Hematopoietic multipotent progenitor cell treated with erythropoietin and hydrocortisone succinate and interleukin-3 and kit ligand, for 8 days (in vitro differentiated cells): Measurements from ENCODE around the gene SYCP3.
"Not testable (repeated sequence)": the region's sequence is repeated elsewhere in the genome, so short reads cannot be mapped to it uniquely, and the experiment has no call there.

Experiments used
- DNase-seq: peaks from one replicate; pipeline ENCODE4 v3.0.0-alpha.2; 2015

Gene SYCP3

GRCh38 chr12:101710288-101710687 lies 29.0 kb downstream of the SYCP3 start:
- DNase-seq = no peak

- peak; percentile 60 for DNase-seq
Observed at GRCh38 chr12:101707131-101707782, 32.0 kb downstream of the SYCP3 start.

DNA sequence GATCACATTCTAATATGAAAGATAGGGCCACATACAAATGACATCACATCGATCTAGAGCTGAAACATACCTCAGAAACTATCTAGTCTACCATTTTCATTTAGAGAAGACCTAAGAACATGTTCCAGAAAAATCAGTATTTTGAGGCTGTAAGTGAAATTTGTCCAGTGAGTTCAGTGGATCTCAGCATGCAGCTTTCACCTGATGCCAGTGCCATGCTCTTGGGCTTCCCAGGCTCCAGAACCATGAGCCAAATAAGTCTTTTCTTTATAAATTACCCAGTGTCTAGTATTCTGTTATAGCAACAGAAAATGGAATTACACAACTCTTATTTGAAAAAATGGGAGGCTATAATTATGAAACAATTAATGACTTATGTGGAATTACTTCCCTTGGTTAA lies 32.9 kb downstream of the SYCP3 start:
- DNase-seq = no peak

GRCh38 chr12:101703487-101703886 lies 35.8 kb downstream of the SYCP3 start:
- no peak for DNase-seq

GRCh38 chr12:101700299-101700820 lies 38.9 kb downstream of the SYCP3 start:
- peak; percentile 9 for DNase-seq

- no peak for DNase-seq
Observed at GRCh38 chr12:101698800-101699347, 40.4 kb downstream of the SYCP3 start.

DNA sequence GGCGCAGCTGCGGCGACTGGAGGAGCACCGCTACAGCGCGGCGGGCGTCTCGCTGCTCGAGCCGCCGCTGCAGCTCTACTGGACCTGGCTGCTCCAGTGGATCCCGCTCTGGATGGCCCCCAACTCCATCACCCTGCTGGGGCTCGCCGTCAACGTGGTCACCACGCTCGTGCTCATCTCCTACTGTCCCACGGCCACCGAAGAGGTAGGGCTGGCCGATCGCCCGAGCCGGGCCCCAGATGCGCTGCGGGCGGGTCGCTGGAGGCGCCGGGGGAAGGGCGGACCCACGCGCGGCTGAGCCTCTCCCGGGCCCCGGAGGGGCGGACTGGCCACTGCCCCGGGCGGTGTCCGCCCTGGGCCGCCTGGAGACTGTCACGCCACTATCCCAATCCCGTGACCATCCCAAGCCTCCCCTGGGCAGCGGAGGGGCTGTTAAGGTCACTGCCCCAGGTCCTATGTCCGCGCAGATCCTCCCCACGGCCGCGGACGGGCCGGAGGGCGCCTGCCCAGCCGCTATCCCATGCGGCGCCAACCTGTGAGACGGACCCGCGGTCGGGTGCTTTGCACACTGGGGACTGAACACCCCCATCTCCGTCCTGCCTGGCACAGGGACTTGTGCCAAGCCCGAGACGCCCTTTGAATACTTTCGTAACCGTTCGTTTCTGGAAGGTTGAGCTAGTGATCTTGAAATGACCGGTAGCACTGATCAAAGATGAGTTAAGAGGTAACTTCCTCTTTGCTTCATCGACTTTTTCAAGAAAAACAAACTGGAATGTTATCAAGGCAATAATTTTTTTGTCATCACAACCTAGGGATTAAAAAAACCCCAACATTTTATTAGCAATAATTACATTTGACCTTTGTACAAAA lies 41.1 kb downstream of the SYCP3 start:
- peak; percentile 77 for DNase-seq

GRCh38 chr12:101697197-101697929 lies 41.9 kb downstream of the SYCP3 start, which contains the start of gene CHPT1:
CHPT1 (plus strand) TSS chr12:101697640; CDS start chr12:101697862, 222 bp downstream.
- peak; percentile 90 for DNase-seq

DNA sequence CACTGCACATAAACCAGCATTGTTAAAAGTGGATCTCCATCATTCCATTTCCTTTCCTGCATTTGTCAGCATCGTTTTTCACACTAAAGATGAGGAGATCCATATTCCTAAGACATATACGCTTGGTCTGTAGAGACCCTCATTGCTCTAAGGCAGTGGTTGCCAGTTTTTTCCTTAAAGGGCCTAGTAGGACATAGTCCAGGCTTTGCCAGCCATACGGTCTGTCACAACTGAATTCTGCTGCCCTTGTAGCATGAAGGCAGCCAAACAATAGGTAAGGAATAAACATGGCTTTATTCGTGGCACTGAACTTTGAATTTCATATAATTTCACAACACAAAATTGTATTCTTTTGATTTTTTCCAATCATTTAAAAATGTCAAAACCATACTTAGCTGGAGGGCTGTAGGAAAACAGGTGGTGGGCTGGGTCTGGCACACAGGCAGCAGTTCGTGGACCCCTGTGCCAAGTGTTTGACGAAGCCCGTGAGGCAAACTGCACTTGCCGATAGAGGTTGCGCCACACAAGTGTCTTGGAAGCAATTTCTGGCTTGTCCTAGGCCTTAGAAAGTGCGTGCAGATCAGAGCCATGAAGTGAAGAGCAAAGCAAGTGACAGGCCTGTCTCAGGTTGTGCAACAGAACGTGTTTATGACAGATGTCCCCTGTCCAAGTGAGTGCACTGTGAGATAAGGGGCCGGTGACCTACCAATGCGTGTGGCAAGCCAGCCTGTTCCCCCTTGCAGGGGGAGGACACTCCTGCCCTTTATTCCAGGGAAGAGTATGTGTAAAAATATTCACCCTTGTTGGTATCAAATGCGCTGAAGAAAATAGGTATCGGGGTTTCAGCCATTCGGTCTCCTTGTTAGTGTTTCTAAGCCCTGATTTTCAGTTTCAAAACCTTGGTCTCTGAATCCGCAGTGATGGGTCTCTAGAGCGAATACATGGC lies 42.7 kb downstream of the SYCP3 start:
- peak; percentile 95 for DNase-seq

DNA sequence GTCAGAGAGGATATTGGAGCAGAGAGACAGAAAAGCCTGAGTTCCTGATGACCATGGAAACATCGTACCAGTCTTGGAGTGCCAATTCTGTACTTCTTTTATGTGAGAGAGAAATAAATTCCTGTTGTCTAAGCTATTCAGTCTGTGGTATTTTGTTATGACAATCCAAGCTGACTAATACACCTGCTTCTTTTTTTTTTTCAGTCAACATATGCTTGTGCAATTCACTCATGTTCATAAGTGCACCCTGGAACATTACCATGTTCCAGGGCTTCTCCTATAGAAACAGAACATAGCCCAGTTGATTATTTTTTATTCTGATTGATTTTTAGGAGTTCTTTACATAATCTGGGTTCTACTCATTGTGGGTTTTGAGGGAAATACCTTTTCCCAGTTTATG lies 43.6 kb downstream of the SYCP3 start:
- peak; percentile 40 for DNase-seq

DNA sequence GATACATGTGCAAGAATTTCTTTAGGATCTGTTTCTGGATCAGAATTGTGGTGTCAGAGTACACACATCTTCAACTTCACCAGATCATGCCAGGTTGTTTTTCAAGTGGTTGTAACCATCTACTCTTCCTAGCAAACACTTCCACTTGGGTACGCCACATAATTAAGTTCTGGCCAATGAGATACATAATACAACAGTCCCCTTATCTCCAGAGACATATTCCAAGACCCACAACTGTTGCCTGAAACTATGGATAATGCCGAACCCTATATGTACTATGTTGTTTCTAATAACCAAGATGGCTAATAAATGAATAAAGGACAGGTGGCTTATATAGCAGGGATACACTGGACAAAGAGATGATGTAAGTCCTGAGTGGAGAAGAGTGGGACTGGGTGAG lies 44.3 kb downstream of the SYCP3 start:
- DNase-seq = peak; percentile 71

GRCh38 chr12:101694297-101694848 lies 44.9 kb downstream of the SYCP3 start:
- no peak for DNase-seq

DNA sequence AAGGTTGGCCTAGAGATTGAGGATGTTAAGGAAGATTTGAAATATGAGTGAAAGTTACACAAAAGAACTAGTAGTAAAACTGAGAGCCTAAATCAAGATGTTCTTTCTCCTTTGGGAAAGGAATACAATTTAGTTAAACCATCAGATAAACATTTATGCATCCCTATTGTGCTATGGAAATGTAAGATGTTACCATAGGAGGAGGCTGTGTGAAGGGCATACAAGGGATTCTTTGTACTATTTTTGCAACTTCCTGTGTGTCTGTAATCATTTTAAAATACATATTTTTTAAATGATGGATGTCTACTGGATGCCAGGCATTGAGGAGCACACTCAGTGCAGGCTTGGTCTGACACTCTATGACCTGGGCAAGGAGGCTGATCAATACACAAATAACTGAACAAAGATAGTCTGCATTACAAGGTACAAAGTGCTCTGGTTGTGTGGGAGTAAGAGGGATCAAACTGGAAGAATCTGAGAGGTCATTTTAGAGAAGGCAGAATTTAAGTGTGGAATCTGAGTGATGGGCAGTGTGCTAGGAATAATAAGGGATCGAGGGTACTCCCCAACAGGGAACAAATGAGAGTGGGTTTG lies 47.7 kb downstream of the SYCP3 start:
- DNase-seq = no peak

DNA sequence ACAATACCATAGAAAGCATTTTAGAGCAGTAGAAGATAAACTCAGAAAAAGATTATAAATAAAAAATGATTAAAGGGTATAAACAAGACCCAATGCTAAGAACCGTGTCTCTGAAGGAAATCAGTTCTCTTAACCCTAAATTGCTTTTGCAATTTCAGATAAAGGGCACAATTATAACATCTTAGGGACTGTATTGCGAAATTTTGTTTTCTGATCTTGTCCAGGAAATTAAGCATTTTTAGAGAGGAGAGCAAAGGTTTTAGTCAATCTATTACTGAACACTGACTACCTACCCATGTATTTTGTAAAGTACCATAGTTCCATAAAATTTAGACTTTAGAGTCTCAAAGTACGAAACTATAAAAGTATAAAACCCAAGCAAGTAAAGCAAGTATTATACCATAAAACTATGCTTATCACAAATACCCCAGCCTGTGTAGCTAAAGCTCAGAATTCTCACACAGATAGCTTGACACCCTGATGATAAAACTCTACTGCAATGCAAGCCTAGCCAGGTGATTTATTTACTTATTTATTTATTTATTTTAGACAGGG lies 48.6 kb downstream of the SYCP3 start:
- DNase-seq = no peak

DNA sequence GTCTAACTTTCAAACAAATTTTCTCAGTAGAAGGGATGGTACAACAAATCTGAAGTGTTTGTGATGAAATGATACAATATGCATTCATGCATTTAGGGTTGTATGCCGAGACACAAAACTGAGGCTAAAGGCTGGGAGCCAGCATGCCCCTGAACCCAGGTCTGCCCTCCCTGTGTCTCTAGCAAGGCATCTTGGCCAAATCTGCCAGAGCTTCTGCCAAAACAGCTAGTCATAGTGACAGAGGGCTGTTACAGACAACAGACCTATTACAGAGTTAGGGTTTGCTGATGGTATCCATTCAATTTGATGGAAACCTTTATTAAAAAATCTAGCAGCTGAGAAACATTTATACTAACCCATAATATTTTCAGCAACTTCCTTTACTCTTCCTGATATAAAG lies 53.1 kb downstream of the SYCP3 start:
- no peak for DNase-seq

DNA sequence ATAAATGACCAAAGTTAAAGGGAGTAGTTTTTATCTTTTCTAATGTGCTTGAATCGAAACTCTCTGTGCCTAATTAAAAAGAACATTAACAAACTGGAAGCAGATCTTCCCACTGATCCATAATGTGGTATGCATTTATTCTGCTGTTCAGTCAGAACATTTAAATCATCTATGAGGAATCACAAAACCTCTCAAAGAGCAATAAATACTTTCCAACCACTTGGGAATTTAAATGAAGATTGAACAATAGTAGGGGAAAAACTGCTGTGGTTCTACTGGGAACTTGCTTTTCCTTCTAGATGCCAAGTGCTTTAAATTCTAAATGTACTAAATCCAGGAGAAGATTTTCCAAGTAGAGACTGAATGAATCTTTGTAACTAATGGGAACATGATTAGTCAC lies 54.2 kb downstream of the SYCP3 start:
- DNase-seq = no peak

- DNase-seq = not testable (repeated sequence)
Observed at GRCh38 chr12:101681627-101682026, 57.6 kb downstream of the SYCP3 start.

DNA sequence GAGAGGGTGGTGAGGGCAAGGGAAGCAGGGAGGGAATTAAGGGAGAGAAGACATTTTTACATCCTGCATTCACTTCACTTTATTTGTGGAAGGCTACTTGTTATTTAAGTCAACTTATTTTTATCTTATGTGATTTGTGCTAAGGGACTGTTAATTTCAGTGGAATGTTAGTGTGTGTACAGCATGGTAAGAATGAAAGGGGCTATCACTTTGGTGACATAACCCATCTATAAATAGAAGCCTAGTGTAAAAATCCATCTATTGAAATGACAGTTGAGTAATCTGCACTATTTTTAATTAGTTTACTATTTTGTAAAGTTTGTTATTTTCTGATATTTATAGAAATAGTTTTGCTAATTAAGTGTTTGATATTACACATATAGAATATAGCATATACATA lies 58.6 kb downstream of the SYCP3 start:
- DNase-seq = no peak

DNA sequence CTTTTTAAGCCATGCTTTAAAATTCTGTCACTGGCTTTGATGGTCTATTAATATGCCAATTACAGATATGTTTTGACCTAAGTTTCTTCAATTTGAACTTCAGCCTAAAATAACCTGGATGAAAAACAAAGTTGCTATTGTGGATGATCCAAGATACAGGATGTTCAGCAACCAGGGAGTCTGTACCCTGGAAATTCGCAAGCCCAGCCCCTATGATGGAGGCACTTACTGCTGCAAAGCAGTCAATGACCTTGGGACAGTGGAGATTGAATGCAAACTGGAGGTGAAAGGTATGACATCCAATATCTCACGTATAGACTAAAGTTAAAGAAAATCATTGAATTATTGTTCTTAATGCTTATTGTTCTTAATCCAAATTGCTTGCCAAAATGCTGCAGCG lies 59.0 kb downstream of the SYCP3 start:
- no peak for DNase-seq
